ENCODE measurements around the gene FAM156B.
"Not testable (repeated sequence)": the region's sequence is repeated elsewhere in the genome, so short reads cannot be mapped to it uniquely, and the experiment has no call there.

The FAM156B gene

DNA sequence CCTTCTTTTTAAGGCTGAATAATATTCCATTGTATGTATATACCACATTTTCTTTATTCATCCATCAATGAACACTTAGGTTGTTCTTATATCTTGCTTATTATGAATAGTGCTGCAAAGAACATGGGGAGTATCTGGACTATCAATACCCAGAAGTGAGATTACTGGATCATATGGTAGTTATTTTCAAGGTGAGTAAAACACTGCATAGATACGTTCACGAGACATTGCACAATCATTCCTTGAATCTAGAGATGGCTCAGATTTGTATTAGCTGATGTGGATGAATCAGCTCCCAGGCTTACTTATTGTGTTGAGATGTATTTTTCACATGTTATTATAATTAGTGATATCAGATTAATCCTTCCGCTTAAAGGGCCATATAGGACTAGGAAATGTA lies 17.6 kb downstream of the FAM156B start:
- not testable (repeated sequence) for DNase-seq (ENCODE audit: low read depth in 1 of 2, low spot score in 1 of 2)

DNA sequence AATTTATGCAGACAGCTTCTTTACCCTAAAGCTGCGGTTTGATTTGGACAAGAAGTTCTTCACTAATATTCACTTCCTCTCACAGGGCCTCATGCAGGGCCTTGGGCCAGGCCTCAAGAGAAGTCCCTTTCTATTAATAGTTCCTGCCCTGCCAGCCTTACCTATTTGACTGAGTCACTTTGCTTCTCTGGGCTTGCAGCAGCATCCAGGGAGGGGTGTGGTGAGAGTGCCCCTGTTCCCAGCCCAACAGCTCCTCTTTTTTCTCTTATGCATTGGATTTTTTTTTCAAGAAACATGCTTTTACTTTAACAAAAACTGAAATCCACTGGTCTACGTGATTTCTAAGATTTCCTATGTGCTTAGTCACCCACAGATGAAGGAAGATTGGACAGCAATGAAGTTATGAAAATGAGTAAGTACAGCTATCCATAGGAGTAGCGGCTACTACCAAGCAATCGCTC lies 26.7 kb downstream of the FAM156B start:
- no peak for DNase-seq (ENCODE audit: low read depth in 1 of 2, low spot score in 1 of 2)

DNA sequence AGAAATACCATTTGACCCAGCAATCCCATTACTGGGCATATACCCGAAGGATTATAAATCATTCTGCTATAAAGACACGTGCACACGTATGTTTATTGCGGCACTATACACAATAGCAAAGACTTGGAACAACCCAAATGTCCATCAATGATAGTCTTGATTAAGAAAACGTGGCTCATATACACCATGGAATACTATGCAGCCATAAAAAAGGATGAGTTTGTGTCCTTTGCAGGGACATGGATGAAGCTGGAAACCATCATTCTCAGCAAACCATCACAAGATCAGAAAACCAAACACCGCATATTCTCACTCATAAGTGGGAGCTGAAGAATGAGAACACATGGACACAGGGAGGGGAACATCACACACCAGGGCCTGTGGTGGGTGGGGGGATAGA lies 33.1 kb downstream of the FAM156B start:
- DNase-seq (ENCODE audit: low read depth in 1 of 2, low spot score in 1 of 2): not testable (repeated sequence)

DNA sequence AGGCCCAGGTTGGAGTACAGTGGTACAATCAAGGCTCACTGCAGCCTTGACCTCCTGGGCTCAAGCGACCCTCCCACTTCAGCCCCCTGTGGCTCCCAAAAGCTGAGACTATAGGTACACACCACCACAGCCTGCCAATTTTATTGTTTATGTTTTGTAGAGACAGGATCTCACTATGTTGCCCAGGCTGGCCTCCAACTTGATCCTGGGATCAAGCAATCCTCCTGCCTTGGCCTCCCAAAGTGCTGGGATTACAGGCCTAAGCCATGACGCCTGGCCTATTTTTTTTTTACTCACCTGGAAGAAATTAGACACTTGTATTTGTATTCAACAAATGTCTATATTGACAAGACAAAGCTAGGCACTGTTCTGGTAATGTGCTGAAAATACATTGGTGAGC lies 36.1 kb downstream of the FAM156B start:
- DNase-seq (ENCODE audit: low read depth in 1 of 2, low spot score in 1 of 2): no peak

DNA sequence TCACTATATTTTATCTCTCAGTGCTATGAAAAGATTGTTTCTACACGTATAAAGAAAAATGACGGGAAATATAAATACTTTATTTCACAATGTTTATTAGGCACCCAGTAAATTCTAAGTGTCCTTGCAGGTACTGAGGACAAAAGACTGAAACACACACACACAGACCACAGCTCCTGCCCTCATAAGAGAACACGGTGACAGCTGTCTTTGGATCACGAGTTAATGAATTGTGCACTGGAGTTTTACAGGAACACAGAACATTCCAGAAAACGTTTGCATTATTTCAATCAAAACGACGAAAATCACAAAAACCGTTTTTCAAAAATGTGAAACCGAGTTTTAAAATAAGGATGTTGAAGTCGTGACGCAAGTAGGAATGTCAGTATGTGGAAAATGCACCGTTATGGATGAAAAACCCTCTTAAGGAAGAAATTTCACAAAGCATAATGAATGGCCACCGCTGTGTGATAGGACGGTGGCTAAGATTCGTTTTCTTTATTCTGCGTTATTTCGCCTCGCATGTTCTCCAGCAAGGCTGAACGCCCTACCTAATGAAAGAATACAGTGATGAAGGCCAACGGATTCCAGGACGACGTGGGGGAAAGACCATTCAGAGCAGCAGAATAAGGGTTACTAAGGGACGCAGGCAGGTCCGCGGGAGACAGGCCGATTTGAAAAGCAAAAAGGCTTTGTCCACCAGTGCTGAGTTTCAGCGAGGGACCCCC lies 37.0 kb downstream of the FAM156B start:
- no peak for DNase-seq (ENCODE audit: low read depth in 1 of 2, low spot score in 1 of 2)

DNA sequence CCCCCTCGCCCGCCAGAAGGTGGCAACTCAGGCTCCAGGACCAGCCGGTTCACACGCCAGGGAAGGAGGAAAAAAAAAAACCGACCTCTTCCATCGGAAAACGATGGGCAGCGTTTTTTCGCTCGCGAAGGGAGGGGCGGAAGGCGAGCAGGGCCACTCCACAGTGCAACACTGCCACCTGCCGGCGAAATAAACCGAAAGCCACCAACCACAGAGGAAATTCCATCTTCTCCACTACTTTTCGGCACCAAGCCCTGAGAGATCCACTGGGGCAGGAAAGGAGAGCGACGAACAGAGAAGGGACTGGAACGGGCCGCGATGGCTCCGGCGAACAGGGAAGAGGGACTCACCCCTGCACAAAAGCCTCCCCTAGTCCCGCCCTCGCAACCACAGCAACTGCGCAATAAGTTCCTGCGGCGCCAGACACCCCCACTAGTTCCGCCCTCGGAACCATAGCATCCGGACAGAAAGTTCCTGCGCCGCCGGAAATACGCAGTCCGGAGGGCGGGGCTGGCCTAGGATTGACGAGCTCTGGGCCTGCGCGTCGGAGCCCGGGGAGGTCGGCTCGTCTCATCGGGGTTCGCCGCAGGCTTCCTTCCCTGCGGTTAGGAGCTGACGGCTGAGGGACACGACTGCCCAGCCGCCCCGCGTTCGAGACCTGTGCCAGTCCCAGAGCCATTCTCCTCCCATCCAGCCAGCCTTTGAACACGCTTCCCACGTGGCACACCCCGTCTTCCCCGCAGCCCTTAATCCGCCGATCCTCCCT lies 37.8 kb downstream of the FAM156B start:
- peak; percentile 80 to 91 for DNase-seq (ENCODE audit: low read depth in 1 of 2, low spot score in 1 of 2)

DNA sequence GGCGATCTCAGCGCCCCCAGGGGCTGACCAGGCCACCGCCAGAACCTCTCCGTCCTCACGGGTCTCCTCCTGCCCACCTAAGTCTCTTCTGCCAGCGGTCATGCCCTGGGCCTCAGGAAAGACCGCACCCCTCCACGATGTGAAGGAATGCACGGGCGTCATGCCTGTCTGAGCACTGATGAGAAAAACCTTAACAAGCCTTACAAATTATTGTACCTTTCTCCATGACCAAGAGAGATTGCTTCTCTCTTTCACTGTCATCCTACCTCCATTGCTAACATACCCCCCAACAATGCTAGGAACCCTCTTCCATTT lies 38.3 kb downstream of the FAM156B start:
- DNase-seq (ENCODE audit: low read depth in 1 of 2, low spot score in 1 of 2): not testable (repeated sequence)

DNA sequence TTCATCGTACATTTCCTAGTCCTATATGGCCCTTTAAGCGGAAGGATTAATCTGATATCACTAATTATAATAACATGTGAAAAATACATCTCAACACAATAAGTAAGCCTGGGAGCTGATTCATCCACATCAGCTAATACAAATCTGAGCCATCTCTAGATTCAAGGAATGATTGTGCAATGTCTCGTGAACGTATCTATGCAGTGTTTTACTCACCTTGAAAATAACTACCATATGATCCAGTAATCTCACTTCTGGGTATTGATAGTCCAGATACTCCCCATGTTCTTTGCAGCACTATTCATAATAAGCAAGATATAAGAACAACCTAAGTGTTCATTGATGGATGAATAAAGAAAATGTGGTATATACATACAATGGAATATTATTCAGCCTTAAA lies 43.6 kb downstream of the FAM156B start:
- DNase-seq (ENCODE audit: low read depth in 1 of 2, low spot score in 1 of 2): not testable (repeated sequence)

DNA sequence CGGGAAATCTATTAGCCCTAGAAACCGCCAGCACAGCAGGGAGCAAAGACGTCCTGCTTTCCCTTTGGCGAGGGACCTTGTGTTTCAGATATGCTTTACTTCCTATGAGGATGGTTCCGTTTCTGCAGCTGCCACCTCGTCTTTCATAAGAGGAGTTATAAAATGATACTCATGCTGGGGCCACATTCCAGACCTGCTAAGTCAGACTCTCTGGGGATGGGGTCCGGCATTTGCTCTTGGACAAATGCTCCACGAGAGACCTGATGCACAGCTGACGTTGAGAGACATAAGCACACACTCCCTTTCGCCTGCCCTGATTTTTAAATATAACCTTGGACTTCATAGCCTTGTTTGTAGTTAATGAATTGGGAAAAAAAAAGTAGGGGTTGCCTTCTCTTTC lies 44.6 kb downstream of the FAM156B start:
- DNase-seq (ENCODE audit: low read depth in 1 of 2, low spot score in 1 of 2): not testable (repeated sequence)

DNA sequence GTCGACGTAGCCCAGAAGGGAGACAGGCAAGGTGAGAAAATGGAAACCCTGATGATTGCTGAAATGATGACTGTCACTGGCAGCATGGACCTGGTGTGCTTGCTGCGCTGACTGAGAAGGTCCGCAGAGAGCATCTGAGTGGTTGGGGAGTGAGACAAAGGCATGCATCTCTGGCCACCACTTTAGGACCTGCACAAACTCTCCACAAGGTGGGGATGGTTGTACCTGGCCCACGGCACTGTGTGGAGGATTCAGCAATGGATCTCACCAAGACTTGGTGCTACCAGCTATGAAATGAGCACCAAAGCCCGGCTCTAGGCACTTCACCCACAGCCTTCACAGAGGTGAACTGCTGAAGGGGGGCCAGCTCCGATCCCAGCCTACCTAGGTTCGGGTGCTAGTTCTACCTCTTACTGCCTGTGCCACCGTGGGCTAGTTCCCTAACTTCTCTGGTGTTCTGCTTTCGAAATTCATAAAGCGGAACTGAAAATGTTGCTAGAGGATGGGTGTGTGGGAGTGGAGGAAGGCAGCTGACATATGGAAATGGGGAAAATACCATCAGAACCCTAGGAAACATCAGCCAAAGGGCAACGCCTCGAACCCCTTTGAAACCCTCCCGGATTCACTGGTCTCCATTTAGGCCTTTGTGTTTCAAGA lies 48.8 kb downstream of the FAM156B start:
- DNase-seq (ENCODE audit: low read depth in 1 of 2, low spot score in 1 of 2): not testable (repeated sequence)

DNA sequence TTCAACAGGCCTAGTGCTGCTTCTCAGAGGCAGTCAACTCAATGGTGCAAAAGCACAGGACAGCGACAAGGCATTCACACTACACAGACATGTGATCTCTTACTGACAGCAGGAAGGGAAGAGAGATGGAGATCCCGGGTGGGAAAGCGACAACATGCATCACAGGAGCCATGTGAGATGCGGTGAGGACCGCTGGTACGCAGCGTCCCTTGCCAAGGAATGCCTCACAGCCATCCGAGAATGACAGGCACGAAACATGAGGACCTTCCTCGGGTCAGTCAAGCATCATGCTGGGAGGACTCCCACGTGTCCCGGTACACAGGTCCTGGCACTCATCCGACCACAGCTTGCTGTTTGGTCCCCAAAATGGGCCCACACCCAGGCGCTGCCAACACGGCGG lies 50.4 kb downstream of the FAM156B start:
- DNase-seq (ENCODE audit: low read depth in 1 of 2, low spot score in 1 of 2): not testable (repeated sequence)

DNA sequence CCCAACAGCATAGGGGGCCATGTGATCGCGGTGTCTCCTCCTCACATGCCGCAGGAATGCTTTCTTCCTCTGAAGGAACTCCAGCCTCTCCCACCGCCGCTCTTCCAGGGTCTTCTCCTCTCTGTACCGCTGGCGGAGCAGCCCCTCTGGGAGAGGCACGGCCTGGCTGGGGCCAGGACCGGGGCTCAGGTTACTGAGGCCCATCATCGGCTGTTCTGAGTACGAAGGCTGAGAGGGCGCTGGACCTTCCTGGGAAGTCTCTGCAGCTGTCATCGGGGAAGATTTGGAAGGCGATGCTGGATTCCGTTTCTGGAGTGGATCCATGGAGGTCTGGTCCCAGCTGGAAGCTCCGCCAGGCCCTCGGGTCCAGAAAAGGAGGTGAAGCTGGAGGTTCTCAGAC lies 51.1 kb downstream of the FAM156B start:
- DNase-seq (ENCODE audit: low read depth in 1 of 2, low spot score in 1 of 2): not testable (repeated sequence)

DNA sequence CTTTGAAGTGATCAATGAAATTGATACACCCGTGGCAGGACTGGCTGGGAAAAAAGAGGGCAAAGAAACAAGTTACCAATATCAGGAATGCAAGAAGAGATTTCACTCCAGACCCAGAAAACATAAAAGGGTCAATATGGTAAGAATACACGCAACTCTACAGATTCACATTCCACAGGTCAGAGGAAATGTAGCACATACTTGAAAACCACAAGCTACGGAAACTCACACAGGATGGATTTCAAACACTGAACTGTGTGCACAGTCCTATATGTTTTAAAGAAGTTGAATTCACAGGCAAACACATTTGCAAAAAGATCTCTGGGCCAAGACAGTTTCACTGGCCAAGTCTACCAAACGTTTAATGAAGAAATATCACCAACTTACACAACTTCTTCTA lies 52.2 kb downstream of the FAM156B start:
- DNase-seq (ENCODE audit: low read depth in 1 of 2, low spot score in 1 of 2): not testable (repeated sequence)

DNA sequence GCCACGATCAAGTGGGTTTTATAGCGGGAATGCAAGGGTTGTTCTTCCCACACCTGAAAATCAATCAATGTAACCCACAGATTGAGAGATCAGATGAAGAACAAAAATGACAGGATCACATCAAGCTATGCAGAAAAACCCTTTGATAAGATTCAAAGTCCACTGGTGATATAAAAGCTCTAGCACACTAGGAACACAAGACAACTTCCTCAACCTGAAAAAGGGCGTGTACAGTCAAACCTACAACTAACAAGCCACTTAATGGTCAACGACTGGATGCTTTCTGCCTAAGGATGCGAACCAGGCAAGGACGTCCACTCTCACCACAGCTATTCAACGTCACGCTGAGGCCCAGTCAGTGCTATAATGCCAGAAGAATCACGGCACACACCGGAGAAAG lies 52.8 kb downstream of the FAM156B start:
- DNase-seq (ENCODE audit: low read depth in 1 of 2, low spot score in 1 of 2): not testable (repeated sequence)
